Neural cell (in vitro differentiated cells): ENCODE data around the gene SLC8A1. TPM values are rescaled to one million over a fixed set of nuclear protein-coding genes. Genes with fewer than 3 reads are reported as not detected.

Experiments
- H2AFZ ChIP-seq: fragments of 200-600, 300-800 bp; sonication (generic), shearing (Covaris generic); 2 replicates; pipeline ENCODE4 v1.6.0; 2014; ENCODE audit warnings: low read depth, mild to moderate bottlenecking, antibody characterized with exemption, low read length, moderate library complexity
- H3F3A ChIP-seq: fragments of 200-600 bp; shearing (Covaris generic); 2 replicates; pipeline ENCODE4 v1.6.1; 2016; ENCODE audit warnings: mild to moderate bottlenecking, moderate library complexity, mixed read lengths, antibody characterized with exemption, low read length; ENCODE audit not compliant: insufficient read depth, poor library complexity, severe bottlenecking
- H3K27ac ChIP-seq: fragments of 200-600, 300-800 bp; sonication (generic), shearing (Covaris generic); 2 replicates; pipeline ENCODE4 v1.5.1; 2014; ENCODE audit warnings: mild to moderate bottlenecking, low read length, moderate library complexity
- H3K27me3 ChIP-seq: fragments of 300-800, 200-600 bp; sonication (generic), shearing (Covaris generic); 2 replicates; pipeline ENCODE4 v1.6.0; 2014; ENCODE audit warnings: mild to moderate bottlenecking, low read depth, low read length, moderate library complexity; ENCODE audit not compliant: insufficient read depth
- H3K36me3 ChIP-seq: fragments of 300-800, 200-600 bp; sonication (generic), shearing (Covaris generic); 2 replicates; pipeline ENCODE4 v1.5.1; 2014; ENCODE audit warnings: mild to moderate bottlenecking, antibody characterized with exemption, low read length, moderate library complexity; ENCODE audit not compliant: insufficient read depth
- H3K4me2 ChIP-seq: fragments of 300-800, 200-600 bp; sonication (generic), shearing (Covaris generic); 2 replicates; pipeline ENCODE4 v1.6.0; 2014; ENCODE audit warnings: mild to moderate bottlenecking, low read length
- H3K4me3 ChIP-seq: fragments of 300-800, 200-600 bp; sonication (generic), shearing (Covaris generic); 2 replicates; pipeline ENCODE4 v1.5.1; 2014; ENCODE audit warnings: mild to moderate bottlenecking, low read length, moderate library complexity
- H3K79me2 ChIP-seq: fragments of 200-600 bp; shearing (Covaris generic); replicated peaks from 2 replicates; pipeline ENCODE4 v1.6.0; 2014; ENCODE audit warnings: mild to moderate bottlenecking, low read length, moderate library complexity; ENCODE audit not compliant: insufficient read depth
- H3K9ac ChIP-seq: fragments of 300-800, 200-600 bp; sonication (generic), shearing (Covaris generic); 2 replicates; pipeline ENCODE4 v1.6.1; 2016; ENCODE audit warnings: mild to moderate bottlenecking, low read length, mixed read lengths
- H3K9me2 ChIP-seq: fragments of 200-600 bp; shearing (Covaris generic); 2 replicates; pipeline ENCODE4 v1.6.1; 2016; ENCODE audit warnings: mild to moderate bottlenecking, low read length, mixed read lengths; ENCODE audit not compliant: insufficient read depth
- H3K9me3 ChIP-seq: fragments of 200-600, 300-800 bp; sonication (generic), shearing (Covaris generic); 2 replicates; pipeline ENCODE4 v1.6.1; 2016; ENCODE audit warnings: mild to moderate bottlenecking, mixed run types, low read length, moderate library complexity, mixed read lengths
- H4K20me1 ChIP-seq: fragments of 200-600 bp; shearing (Covaris generic); 2 replicates; pipeline ENCODE4 v1.6.1; 2016; ENCODE audit warnings: mild to moderate bottlenecking, mixed run types; ENCODE audit not compliant: insufficient read depth
- CTCF ChIP-seq: fragments of 450-650 bp; IDR thresholded peaks from 2 replicates; pipeline ENCODE4 v1.5.1; 2014; ENCODE audit warnings: antibody characterized with exemption, mild to moderate bottlenecking, moderate library complexity; ENCODE audit not compliant: poor library complexity, severe bottlenecking
- EP300 ChIP-seq: fragments of 450-650 bp; conservative IDR thresholded peaks from 2 replicates; pipeline ENCODE4 v1.6.1; 2014; ENCODE audit warnings: antibody characterized with exemption, mild to moderate bottlenecking, moderate library complexity; ENCODE audit not compliant: poor library complexity, severe bottlenecking
- EZH2 ChIP-seq: fragments of 200-600, 300-800 bp; shearing (Covaris generic), sonication (generic); IDR thresholded peaks from 2 replicates; pipeline ENCODE4 v1.6.1; 2014; ENCODE audit warnings: antibody characterized with exemption, low read length, borderline replicate concordance, mild to moderate bottlenecking; ENCODE audit not compliant: insufficient read depth, poor library complexity, severe bottlenecking
- MXI1 ChIP-seq: fragments of 450-650 bp; conservative IDR thresholded peaks from 2 replicates; pipeline ENCODE4 v1.6.1; 2014; ENCODE audit warnings: antibody characterized with exemption, mild to moderate bottlenecking; ENCODE audit not compliant: poor library complexity, severe bottlenecking
- POLR2AphosphoS5 ChIP-seq: IDR thresholded peaks from 2 replicates; pipeline ENCODE4 v1.6.1; 2012
- RAD21 ChIP-seq: fragments of 450-650 bp; conservative IDR thresholded peaks from 2 replicates; pipeline ENCODE4 v1.6.1; 2014; ENCODE audit warnings: antibody characterized with exemption, mild to moderate bottlenecking, moderate library complexity
- REST ChIP-seq: IDR thresholded peaks from 2 replicates; pipeline ENCODE4 v1.6.1; 2012; ENCODE audit warnings: borderline replicate concordance
- SMC3 ChIP-seq: fragments of 450-650 bp; conservative IDR thresholded peaks from 2 replicates; pipeline ENCODE4 v1.6.1; 2014; ENCODE audit warnings: antibody characterized with exemption, mild to moderate bottlenecking, moderate library complexity; ENCODE audit not compliant: poor library complexity
- TAF1 ChIP-seq: IDR thresholded peaks from 2 replicates; pipeline ENCODE4 v1.6.1; 2012; ENCODE audit warnings: low read depth
- polyA plus RNA-seq: library from polyadenylated mRNA; depleted of rRNA; stranded (reverse); fragments of >200 nt; gene quantifications from 2 replicates; pipeline ENCODE4 v1.2.3, GENCODE V29; 2014

The SLC8A1 gene
- polyA plus RNA-seq, 1 donor from 2014 or later, result 18.7 TPM

- H2AFZ ChIP-seq, result no peak overlapping the region
- H3K27ac ChIP-seq, result peak overlapping the region; percentile 7
- TF ChIP-seq SMC3, result no peak
- TF ChIP-seq REST, result no peak
- no peak for TF ChIP-seq RAD21
- no peak for TF ChIP-seq POLR2AphosphoS5
- no peak for TF ChIP-seq TAF1
- no peak for TF ChIP-seq EZH2
- TF ChIP-seq CTCF, result no peak
- TF ChIP-seq MXI1, result no peak
- TF ChIP-seq EP300, result no peak
- H3K9me3 ChIP-seq, result no peaks in the 10 kb centered on the region
- no peaks in the 10 kb centered on the region for H3K27me3 ChIP-seq
- no peak overlapping the region for H3K4me2 ChIP-seq
- H3K9ac ChIP-seq, result no peak overlapping the region
- peak overlapping the region; percentile 20 for H3K4me3 ChIP-seq
- H3F3A ChIP-seq, result peaks cover 3% of the 10 kb centered on the region
- no peaks in the 10 kb centered on the region for H3K9me2 ChIP-seq
- H4K20me1 ChIP-seq, result no peaks in the 10 kb centered on the region
- H3K79me2 ChIP-seq, result no peaks in the 10 kb centered on the region
- H3K36me3 ChIP-seq, result no peaks in the 10 kb centered on the region
Observed at GRCh38 chr2:40101131-40101575, 350.7 kb downstream of the SLC8A1 start.

- Histone ChIP-seq H3K79me2 (no peaks in the 10 kb centered on the region), H3K9me2 (no peaks in the 10 kb centered on the region), H3F3A (peaks cover 3% of the 10 kb centered on the region), H3K27ac (peak overlapping the region; percentile 7), H3K9me3 (no peaks in the 10 kb centered on the region), H3K27me3 (no peaks in the 10 kb centered on the region), H2AFZ (no peak overlapping the region), H4K20me1 (no peaks in the 10 kb centered on the region), H3K4me2 (no peak overlapping the region), H3K36me3 (no peaks in the 10 kb centered on the region), H3K9ac (no peak overlapping the region), H3K4me3 (peak overlapping the region; percentile 20)
- TF ChIP-seq EZH2 (no peak), MXI1 (no peak), REST (no peak), EP300 (no peak), SMC3 (no peak), TAF1 (no peak), CTCF (no peak), RAD21 (no peak), POLR2AphosphoS5 (no peak)
Observed at GRCh38 chr2:40100676-40101075, 351.2 kb downstream of the SLC8A1 start.
